Mucosa of rectum (tissue), 2 donors: ENCODE results near the gene LTB4R2.

ENCODE experiments used
- H3K27ac ChIP-seq, 2 donors: one replicate each; pipeline ENCODE4 v1.7.0; 2013; ENCODE audit warnings: inconsistent platforms in 2 of 2, low read depth in 2 of 2, low read length in 2 of 2
- H3K27me3 ChIP-seq, 2 donors: one replicate each; pipeline ENCODE4 v1.7.0; 2013; ENCODE audit warnings: low read length in 2 of 2; ENCODE audit not compliant: control insufficient read depth in 2 of 2, insufficient read depth in 2 of 2
- H3K36me3 ChIP-seq, 2 donors: one replicate each; pipeline ENCODE4 v1.7.0; 2013; ENCODE audit warnings: low read length in 2 of 2; ENCODE audit not compliant: control insufficient read depth in 2 of 2, insufficient read depth in 2 of 2
- H3K4me1 ChIP-seq, 2 donors: one replicate each; pipeline ENCODE4 v1.7.0; 2013; ENCODE audit warnings: low read length in 2 of 2, mild to moderate bottlenecking in 1 of 2; ENCODE audit not compliant: control insufficient read depth in 2 of 2, insufficient read depth in 2 of 2
- H3K4me3 ChIP-seq, 2 donors: one replicate each; pipeline ENCODE4 v1.7.0; 2013; ENCODE audit warnings: low read length in 2 of 2
- H3K9ac ChIP-seq, 2 donors: one replicate each; pipeline ENCODE4 v1.7.0; 2013; ENCODE audit warnings: low read length in 2 of 2, low read depth in 1 of 2, mild to moderate bottlenecking in 1 of 2
- H3K9me3 ChIP-seq, 2 donors: one replicate each; pipeline ENCODE4 v1.7.0; 2013; ENCODE audit warnings: low read length in 2 of 2; ENCODE audit not compliant: control insufficient read depth in 2 of 2
- donor health status: healthy.
- donor health status: Normal muscosa, but diverticular disease.

The LTB4R2 gene

GRCh38 chr14:24310646-24311604 lies 985 bp downstream of the LTB4R2 start, which contains the start of gene LTB4R:
Gene LTB4R (plus strand): TSS chr14:24311502. CDS start chr14:24315652, 4,150 bp downstream.
- Histone ChIP-seq H3K4me3 (peak within 1 kb of the TSS; percentile 55 to 74), H3K4me1 (peaks cover 36 to 57% of the 10 kb centered on the region in 2 donors), H3K36me3 (peaks cover 8 to 13% of the 10 kb centered on the region in 2 donors), H3K9ac (peak within 1 kb of the TSS; percentile 52), H3K27me3 (no peaks in the 10 kb centered on the region), H3K27ac (peak within 1 kb of the TSS; percentile 63 to 83), H3K9me3 (no peaks in the 10 kb centered on the region)

- peak overlapping the region in 1 of 2 donors; percentile 83 for H3K27ac ChIP-seq
- H3K4me1 ChIP-seq, result peaks cover 47 to 61% of the 10 kb centered on the region in 2 donors
- peaks cover 0 to 2% of the 10 kb centered on the region in 2 donors for H3K36me3 ChIP-seq
- H3K9me3 ChIP-seq, result no peaks in the 10 kb centered on the region
- H3K9ac ChIP-seq, result peak overlapping the region; percentile 10 to 52
- no peaks in the 10 kb centered on the region for H3K27me3 ChIP-seq
- H3K4me3 ChIP-seq, result peak overlapping the region in 1 of 2 donors; percentile 74
These were observed 2.1 kb downstream of the LTB4R2 start for GRCh38 chr14:24311837-24312615.

- H3K9ac ChIP-seq, result peak overlapping the region in 1 of 2 donors; percentile 6
- H3K4me3 ChIP-seq, result peak overlapping the region in 1 of 2 donors; percentile 44
- no peaks in the 10 kb centered on the region for H3K9me3 ChIP-seq
- peaks cover 39 to 52% of the 10 kb centered on the region in 2 donors for H3K4me1 ChIP-seq
- H3K27me3 ChIP-seq, result no peaks in the 10 kb centered on the region
- no peaks in the 10 kb centered on the region for H3K36me3 ChIP-seq
- peak overlapping the region; percentile 39 to 83 for H3K27ac ChIP-seq
These were observed 3.0 kb downstream of the LTB4R2 start for GRCh38 chr14:24312736-24313507.

GRCh38 chr14:24313913-24314312 lies 4.0 kb downstream of the LTB4R2 start:
- Histone ChIP-seq H3K36me3 (no peaks in the 10 kb centered on the region), H3K9ac (no peak overlapping the region), H3K9me3 (no peaks in the 10 kb centered on the region), H3K4me3 (no peak overlapping the region), H3K27ac (peak overlapping the region in 1 of 2 donors; percentile 43), H3K27me3 (no peaks in the 10 kb centered on the region), H3K4me1 (peaks cover 32 to 45% of the 10 kb centered on the region in 2 donors)

GRCh38 chr14:24314377-24315193 lies 4.6 kb downstream of the LTB4R2 start:
- Histone ChIP-seq H3K27ac (peak overlapping the region in 1 of 2 donors; percentile 38), H3K27me3 (peaks cover 0 to 3% of the 10 kb centered on the region in 2 donors), H3K4me1 (peaks cover 29 to 39% of the 10 kb centered on the region in 2 donors), H3K4me3 (no peak overlapping the region), H3K9me3 (no peaks in the 10 kb centered on the region), H3K9ac (no peak overlapping the region), H3K36me3 (no peaks in the 10 kb centered on the region)

DNA sequence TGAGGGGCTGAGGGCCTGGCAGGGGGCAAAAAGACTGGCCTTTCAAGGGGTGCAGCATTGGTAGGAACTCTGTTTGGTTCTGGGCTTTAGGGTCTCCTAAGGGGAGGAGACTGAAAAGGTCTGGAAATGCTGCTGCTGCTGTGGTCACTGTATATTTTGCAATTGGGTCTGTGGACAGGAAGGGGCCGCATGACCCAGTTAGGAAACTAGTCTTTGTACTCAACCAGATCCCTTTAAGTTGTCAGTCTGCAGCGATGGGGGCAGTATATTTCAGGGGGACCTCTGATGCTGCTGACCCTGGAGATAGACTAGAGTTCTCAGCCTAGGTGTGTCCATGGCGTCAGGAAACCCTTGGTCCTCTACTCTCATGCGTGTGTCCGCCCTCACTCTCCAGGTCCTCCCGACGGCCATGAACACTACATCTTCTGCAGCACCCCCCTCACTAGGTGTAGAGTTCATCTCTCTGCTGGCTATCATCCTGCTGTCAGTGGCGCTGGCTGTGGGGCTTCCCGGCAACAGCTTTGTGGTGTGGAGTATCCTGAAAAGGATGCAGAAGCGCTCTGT lies 5.4 kb downstream of the LTB4R2 start:
- H3K4me1 ChIP-seq, result peaks cover 21 to 32% of the 10 kb centered on the region in 2 donors
- H3K4me3 ChIP-seq, result peak overlapping the region; percentile 33 to 34
- no peaks in the 10 kb centered on the region for H3K36me3 ChIP-seq
- H3K27me3 ChIP-seq, result peaks cover 0 to 3% of the 10 kb centered on the region in 2 donors
- H3K27ac ChIP-seq, result peak overlapping the region; percentile 48 to 53
- no peaks in the 10 kb centered on the region for H3K9me3 ChIP-seq
- H3K9ac ChIP-seq, result peak overlapping the region in 1 of 2 donors; percentile 33

- H3K36me3 ChIP-seq, result no peaks in the 10 kb centered on the region
- H3K4me3 ChIP-seq, result peak overlapping the region; percentile 33 to 34
- peaks cover 16 to 29% of the 10 kb centered on the region in 2 donors for H3K4me1 ChIP-seq
- peaks cover 0 to 3% of the 10 kb centered on the region in 2 donors for H3K27me3 ChIP-seq
- H3K9me3 ChIP-seq, result no peaks in the 10 kb centered on the region
- peak overlapping the region in 1 of 2 donors; percentile 33 for H3K9ac ChIP-seq
- peak overlapping the region; percentile 48 to 53 for H3K27ac ChIP-seq
These were observed 6.1 kb downstream of the LTB4R2 start for GRCh38 chr14:24315807-24316596.

- Histone ChIP-seq H3K9ac (no peak overlapping the region), H3K4me3 (no peak overlapping the region), H3K27ac (no peak overlapping the region), H3K36me3 (no peaks in the 10 kb centered on the region), H3K27me3 (peaks cover 0 to 3% of the 10 kb centered on the region in 2 donors), H3K4me1 (peaks cover 16 to 25% of the 10 kb centered on the region in 2 donors), H3K9me3 (no peaks in the 10 kb centered on the region)
These were observed 6.6 kb downstream of the LTB4R2 start for GRCh38 chr14:24316597-24316950.
